HepG2 (cell line): ENCODE data around the gene LDLR. TPM values are rescaled to one million over a fixed set of nuclear protein-coding genes. Genes with fewer than 3 reads are reported as not detected.

Experiments used
- BORCS8-MEF2B ChIP-seq: sonication (generic); formaldehyde crosslinking; IDR thresholded peaks from 2 replicates; pipeline ENCODE4 v1.8.0; 2022; ENCODE audit warnings: mild to moderate bottlenecking, missing genetic modification reagents
- EZH2 ChIP-seq: conservative IDR thresholded peaks from 2 replicates; pipeline ENCODE4 v1.6.1; 2012; ENCODE audit warnings: mild to moderate bottlenecking, low read depth, low read length, moderate library complexity
- FOXJ3 ChIP-seq: sonication (generic); formaldehyde crosslinking; IDR thresholded peaks from 2 replicates; pipeline ENCODE4 v1.4.0; 2020; ENCODE audit warnings: missing genetic modification reagents, mild to moderate bottlenecking, borderline replicate concordance
- HNF1A ChIP-seq, 2 experiments: sonication (generic) in 1 of 2; formaldehyde crosslinking in 1 of 2; IDR thresholded peaks; 2 replicates each; pipeline versions ENCODE4 v1.4.0 to v1.6.1; 2016 to 2020; ENCODE audit warnings: borderline replicate concordance in 1 of 2, low read depth in 1 of 2, mild to moderate bottlenecking in 1 of 2, missing genetic modification reagents in 1 of 2
- MLX ChIP-seq: IDR thresholded peaks from 2 replicates; pipeline ENCODE4 v1.6.1; 2016
- NR2F6 ChIP-seq, 2 experiments: IDR thresholded peaks; 2 replicates each; pipeline ENCODE4 v1.6.1; 2016; ENCODE audit warnings: antibody characterized with exemption in 1 of 2, mild to moderate bottlenecking in 1 of 2
- POGK ChIP-seq: sonication (generic); formaldehyde crosslinking; conservative IDR thresholded peaks from 2 replicates; pipeline ENCODE4 v1.8.0; 2022; ENCODE audit warnings: mild to moderate bottlenecking, moderate library complexity, missing genetic modification reagents
- RELA ChIP-seq: sonication (generic); formaldehyde crosslinking; IDR thresholded peaks from 2 replicates; pipeline ENCODE4 v1.4.0; 2020; ENCODE audit warnings: missing genetic modification reagents
- RFXAP ChIP-seq: sonication (generic); formaldehyde crosslinking; IDR thresholded peaks from 2 replicates; pipeline ENCODE4 v1.4.0; 2020; ENCODE audit warnings: missing genetic modification reagents, borderline replicate concordance
- SAFB2 ChIP-seq: sonication (generic); formaldehyde crosslinking; IDR thresholded peaks from 2 replicates; pipeline ENCODE4 v1.5.1; 2020; ENCODE audit warnings: missing genetic modification reagents, low read depth, mild to moderate bottlenecking, borderline replicate concordance
- ZBTB8A ChIP-seq: sonication (generic); formaldehyde crosslinking; IDR thresholded peaks from 2 replicates; pipeline ENCODE4 v1.4.0; 2020; ENCODE audit warnings: mild to moderate bottlenecking, low read depth, missing genetic modification reagents, borderline replicate concordance
- ZKSCAN8 ChIP-seq: IDR thresholded peaks from 2 replicates; pipeline ENCODE4 v1.6.1; 2016; ENCODE audit warnings: borderline replicate concordance, missing genetic modification reagents, missing compliant biosample characterization
- ZNF335 ChIP-seq: sonication (generic); formaldehyde crosslinking; IDR thresholded peaks from 2 replicates; pipeline ENCODE4 v1.4.0; 2020; ENCODE audit warnings: missing genetic modification reagents
- ZNF44 ChIP-seq: sonication (generic); formaldehyde crosslinking; IDR thresholded peaks from 2 replicates; pipeline ENCODE4 v1.5.1; 2020; ENCODE audit warnings: mild to moderate bottlenecking, missing genetic modification reagents
- ZNF547 ChIP-seq: sonication (generic); formaldehyde crosslinking; IDR thresholded peaks from 2 replicates; pipeline ENCODE4 v1.5.1; 2020; ENCODE audit warnings: mild to moderate bottlenecking, missing genetic modification reagents
- ZNF652 ChIP-seq: IDR thresholded peaks from 2 replicates; pipeline ENCODE4 v1.6.1; 2016; ENCODE audit warnings: low read depth, borderline replicate concordance
- ZNF788 ChIP-seq: sonication (generic); formaldehyde crosslinking; IDR thresholded peaks from 2 replicates; pipeline ENCODE4 v1.5.0; 2020; ENCODE audit warnings: mild to moderate bottlenecking, missing genetic modification reagents, borderline replicate concordance
- polyA plus RNA-seq, 8 experiments: library from polyadenylated mRNA; depleted of rRNA in 3 of 8; stranded (reverse) in 7 of 8; unstranded in 1 of 8; fragments of >200 nt; fragmentation: Illumina TruSeq in 4 of 8; extraction: Trizol in 4 of 8; gene quantifications; 2 replicates each; pipeline versions ENCODE4 v1.2.1 to v1.2.3, GENCODE V29; 2011 to 2016; ENCODE audit warnings: low read depth in 4 of 8, missing spikeins in 1 of 8, mixed read lengths in 1 of 8; ENCODE audit not compliant: insufficient read depth in 1 of 8
- total RNA-seq, 5 experiments: library from RNA; depleted of rRNA; stranded (reverse); fragments of >200 nt; fragmentation: Illumina TruSeq; extraction: Trizol; gene quantifications; 2 replicates each; pipeline ENCODE4 v1.2.3, GENCODE V29; 2016; ENCODE audit warnings: low read depth in 1 of 5
- TF ChIP-seq, protein P1 (sequence below): sonication (generic); formaldehyde crosslinking; conservative IDR thresholded peaks from 2 replicates; pipeline ENCODE4 v1.4.0; 2020; ENCODE audit warnings: mild to moderate bottlenecking, missing genetic modification reagents, moderate library complexity

The LDLR gene
- total and polyA plus RNA-seq, 2 of the 13 experiments (the other 11 are each of a cell fraction or from before 2014, with no cell fraction given) = 51.6 to 92.5 TPM

DNA sequence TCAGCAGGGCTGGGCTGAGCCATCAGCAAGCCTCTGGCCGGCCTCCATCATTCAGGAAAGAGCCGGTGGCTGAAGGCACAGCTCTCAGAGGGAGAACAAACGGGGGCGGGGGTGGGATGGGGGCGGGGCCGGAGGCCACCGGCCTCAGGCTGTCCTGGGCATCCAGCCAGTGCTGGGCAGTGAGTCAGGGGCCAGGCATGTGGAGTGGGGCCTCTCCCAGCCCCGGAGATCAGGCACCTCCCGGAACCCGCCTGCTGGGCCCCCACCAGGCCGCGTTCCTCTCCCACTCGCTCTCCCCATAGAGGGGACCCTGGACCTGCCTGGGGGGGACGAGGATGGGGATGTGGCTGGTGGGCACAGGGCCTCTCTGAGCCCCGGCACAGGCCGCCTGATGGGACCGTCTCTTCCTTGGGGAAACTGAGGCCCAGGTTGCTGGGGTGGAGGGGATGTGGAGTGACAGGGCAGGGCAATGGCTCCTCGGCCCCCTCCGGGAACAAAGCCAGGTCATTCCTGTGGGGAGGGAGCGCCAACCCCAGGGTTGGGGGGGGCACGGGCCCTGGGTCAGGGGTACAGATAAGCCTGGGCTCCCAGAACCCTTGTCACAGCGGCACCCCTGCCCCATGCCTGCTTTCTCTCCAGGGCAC lies 53.4 kb downstream of the LDLR start (continued):
- TF ChIP-seq HNF1A (IDR thresholded peaks at IDR 0.05; ENCODE audit: low read depth) (no peak), HNF1A (CRISPR knock-in tag; IDR thresholded peaks at IDR 0.05; ENCODE audit: borderline replicate concordance) (peak; percentile 53; the same call in 1 of the 2 replicates), FOXJ3 (CRISPR knock-in tag) (no peak), RFXAP (no peak), ZNF652 (CRISPR knock-in tag) (no peak), MLX (CRISPR knock-in tag) (0 out of 2 replicates have a peak, but pooled peaks have one; percentile 27), SAFB2 (no peak), NR2F6 (IDR thresholded peaks at IDR 0.05) (peak; percentile 21; the same call in 1 of the 2 replicates), NR2F6 (CRISPR knock-in tag; IDR thresholded peaks at IDR 0.05) (peak; percentile 48), BORCS8-MEF2B (CRISPR knock-in tag) (no peak), POGK (CRISPR knock-in tag) (0 out of 2 replicates have a peak, but pooled peaks have one; percentile 31), ZNF44 (CRISPR knock-in tag) (0 out of 2 replicates have a peak, but pooled peaks have one; percentile 23), ZNF788 (CRISPR knock-in tag) (no peak; the same call in 1 of the 2 replicates), ZKSCAN8 (CRISPR knock-in tag) (no peak; the same call in 1 of the 2 replicates), ZBTB8A (no peak), RELA (CRISPR knock-in tag) (no peak), ZNF335 (CRISPR knock-in tag) (no peak; the same call in 1 of the 2 replicates), EZH2 (no peak), ZNF547 (CRISPR knock-in tag) (0 out of 2 replicates have a peak, but pooled peaks have one; percentile 67)
- TF ChIP-seq, protein P1, sequence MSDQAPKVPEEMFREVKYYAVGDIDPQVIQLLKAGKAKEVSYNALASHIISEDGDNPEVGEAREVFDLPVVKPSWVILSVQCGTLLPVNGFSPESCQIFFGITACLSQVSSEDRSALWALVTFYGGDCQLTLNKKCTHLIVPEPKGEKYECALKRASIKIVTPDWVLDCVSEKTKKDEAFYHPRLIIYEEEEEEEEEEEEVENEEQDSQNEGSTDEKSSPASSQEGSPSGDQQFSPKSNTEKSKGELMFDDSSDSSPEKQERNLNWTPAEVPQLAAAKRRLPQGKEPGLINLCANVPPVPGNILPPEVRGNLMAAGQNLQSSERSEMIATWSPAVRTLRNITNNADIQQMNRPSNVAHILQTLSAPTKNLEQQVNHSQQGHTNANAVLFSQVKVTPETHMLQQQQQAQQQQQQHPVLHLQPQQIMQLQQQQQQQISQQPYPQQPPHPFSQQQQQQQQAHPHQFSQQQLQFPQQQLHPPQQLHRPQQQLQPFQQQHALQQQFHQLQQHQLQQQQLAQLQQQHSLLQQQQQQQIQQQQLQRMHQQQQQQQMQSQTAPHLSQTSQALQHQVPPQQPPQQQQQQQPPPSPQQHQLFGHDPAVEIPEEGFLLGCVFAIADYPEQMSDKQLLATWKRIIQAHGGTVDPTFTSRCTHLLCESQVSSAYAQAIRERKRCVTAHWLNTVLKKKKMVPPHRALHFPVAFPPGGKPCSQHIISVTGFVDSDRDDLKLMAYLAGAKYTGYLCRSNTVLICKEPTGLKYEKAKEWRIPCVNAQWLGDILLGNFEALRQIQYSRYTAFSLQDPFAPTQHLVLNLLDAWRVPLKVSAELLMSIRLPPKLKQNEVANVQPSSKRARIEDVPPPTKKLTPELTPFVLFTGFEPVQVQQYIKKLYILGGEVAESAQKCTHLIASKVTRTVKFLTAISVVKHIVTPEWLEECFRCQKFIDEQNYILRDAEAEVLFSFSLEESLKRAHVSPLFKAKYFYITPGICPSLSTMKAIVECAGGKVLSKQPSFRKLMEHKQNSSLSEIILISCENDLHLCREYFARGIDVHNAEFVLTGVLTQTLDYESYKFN (CRISPR knock-in tag) = peak; percentile 83
